Stomach smooth muscle (tissue), 2 donors: ENCODE measurements around the gene CTNND2.

Experiments used
- H3K27ac ChIP-seq: one replicate; pipeline ENCODE4 v1.7.0; 2013; ENCODE audit warnings: mild to moderate bottlenecking, low read length, inconsistent platforms
- H3K27me3 ChIP-seq, 2 donors: one replicate each; pipeline ENCODE4 v1.7.0; 2013; ENCODE audit warnings: low read length in 2 of 2; ENCODE audit not compliant: insufficient read depth in 2 of 2, control insufficient read depth in 1 of 2
- H3K36me3 ChIP-seq, 2 donors: one replicate each; pipeline ENCODE4 v1.7.0; 2013; ENCODE audit warnings: low read length in 2 of 2; ENCODE audit not compliant: control insufficient read depth in 2 of 2, insufficient read depth in 2 of 2
- H3K4me1 ChIP-seq: one replicate; pipeline ENCODE4 v1.7.0; 2013; ENCODE audit warnings: low read length; ENCODE audit not compliant: control insufficient read depth, insufficient read depth
- H3K4me3 ChIP-seq, 2 donors: one replicate each; pipeline ENCODE4 v1.7.0; 2013; ENCODE audit warnings: low read length in 2 of 2
- H3K9ac ChIP-seq, 2 donors: one replicate each; pipeline ENCODE4 v1.7.0; 2013; ENCODE audit warnings: low read length in 2 of 2, mild to moderate bottlenecking in 1 of 2
- H3K9me3 ChIP-seq, 2 donors: one replicate each; pipeline ENCODE4 v1.7.0; 2013; ENCODE audit warnings: low read length in 2 of 2; ENCODE audit not compliant: control insufficient read depth in 2 of 2
- donor health status: healthy.
- donor health status: Pancreatic carcinoma.

Gene CTNND2

GRCh38 chr5:10985091-10985720 lies 919.0 kb downstream of the CTNND2 start:
- no peak overlapping the region for H3K9ac ChIP-seq
- H3K36me3 ChIP-seq: no peaks in the 10 kb centered on the region
- H3K27me3 ChIP-seq: peaks cover 0 to 13% of the 10 kb centered on the region in 2 donors
- no peak overlapping the region for H3K27ac ChIP-seq
- no peak overlapping the region for H3K4me3 ChIP-seq
- H3K4me1 ChIP-seq: no peaks in the 10 kb centered on the region
- no peaks in the 10 kb centered on the region for H3K9me3 ChIP-seq

GRCh38 chr5:10984021-10984715 lies 920.1 kb downstream of the CTNND2 start:
- Histone ChIP-seq H3K9ac (no peak overlapping the region), H3K27me3 (peaks cover 0 to 9% of the 10 kb centered on the region in 2 donors), H3K27ac (no peak overlapping the region), H3K4me3 (no peak overlapping the region), H3K4me1 (no peaks in the 10 kb centered on the region), H3K9me3 (no peaks in the 10 kb centered on the region), H3K36me3 (no peaks in the 10 kb centered on the region)

- no peaks in the 10 kb centered on the region for H3K9me3 ChIP-seq
- no peak overlapping the region for H3K9ac ChIP-seq
- H3K4me3 ChIP-seq: no peak overlapping the region
- no peaks in the 10 kb centered on the region for H3K36me3 ChIP-seq
- no peak overlapping the region for H3K27ac ChIP-seq
- H3K27me3 ChIP-seq: peaks cover 0 to 6% of the 10 kb centered on the region in 2 donors
- H3K4me1 ChIP-seq: no peaks in the 10 kb centered on the region
Measured at GRCh38 chr5:10982626-10983025, 921.6 kb downstream of the CTNND2 start.

- H3K4me3 ChIP-seq: no peak overlapping the region
- H3K9ac ChIP-seq: no peak overlapping the region
- H3K4me1 ChIP-seq: no peaks in the 10 kb centered on the region
- no peak overlapping the region for H3K27ac ChIP-seq
- peaks cover 0 to 2% of the 10 kb centered on the region in 2 donors for H3K27me3 ChIP-seq
- H3K9me3 ChIP-seq: no peaks in the 10 kb centered on the region
- H3K36me3 ChIP-seq: no peaks in the 10 kb centered on the region
Measured at GRCh38 chr5:10981932-10982331, 922.3 kb downstream of the CTNND2 start.

- no peak overlapping the region for H3K9ac ChIP-seq
- H3K27ac ChIP-seq: no peak overlapping the region
- H3K4me3 ChIP-seq: no peak overlapping the region
- H3K4me1 ChIP-seq: no peaks in the 10 kb centered on the region
- no peaks in the 10 kb centered on the region for H3K27me3 ChIP-seq
- no peaks in the 10 kb centered on the region for H3K9me3 ChIP-seq
- no peaks in the 10 kb centered on the region for H3K36me3 ChIP-seq
Measured at GRCh38 chr5:10977011-10977410, 927.2 kb downstream of the CTNND2 start.

GRCh38 chr5:10975945-10976344 lies 928.3 kb downstream of the CTNND2 start:
- Histone ChIP-seq H3K4me3 (no peak overlapping the region), H3K36me3 (no peaks in the 10 kb centered on the region), H3K27ac (no peak overlapping the region), H3K4me1 (no peaks in the 10 kb centered on the region), H3K9me3 (no peaks in the 10 kb centered on the region), H3K9ac (no peak overlapping the region), H3K27me3 (no peaks in the 10 kb centered on the region)

- Histone ChIP-seq H3K27ac (no peak overlapping the region), H3K9me3 (no peaks in the 10 kb centered on the region), H3K9ac (no peak overlapping the region), H3K36me3 (no peaks in the 10 kb centered on the region), H3K27me3 (no peaks in the 10 kb centered on the region), H3K4me1 (no peaks in the 10 kb centered on the region), H3K4me3 (no peak overlapping the region)
Measured at GRCh38 chr5:10974850-10975249, 929.4 kb downstream of the CTNND2 start.

- Histone ChIP-seq H3K9me3 (no peaks in the 10 kb centered on the region), H3K4me3 (no peak overlapping the region), H3K27me3 (no peaks in the 10 kb centered on the region), H3K36me3 (no peaks in the 10 kb centered on the region), H3K9ac (no peak overlapping the region), H3K27ac (no peak overlapping the region), H3K4me1 (no peaks in the 10 kb centered on the region)
Measured at GRCh38 chr5:10973316-10973715, 930.9 kb downstream of the CTNND2 start.

GRCh38 chr5:10969684-10970180 lies 934.5 kb downstream of the CTNND2 start:
- Histone ChIP-seq H3K4me1 (no peaks in the 10 kb centered on the region), H3K27ac (no peak overlapping the region), H3K9ac (no peak overlapping the region), H3K27me3 (no peaks in the 10 kb centered on the region), H3K4me3 (no peak overlapping the region), H3K36me3 (no peaks in the 10 kb centered on the region), H3K9me3 (no peaks in the 10 kb centered on the region)

GRCh38 chr5:10964806-10965205 lies 939.4 kb downstream of the CTNND2 start:
- H3K27ac ChIP-seq: no peak overlapping the region
- H3K9me3 ChIP-seq: no peaks in the 10 kb centered on the region
- H3K4me1 ChIP-seq: no peaks in the 10 kb centered on the region
- H3K27me3 ChIP-seq: no peaks in the 10 kb centered on the region
- H3K4me3 ChIP-seq: no peak overlapping the region
- H3K36me3 ChIP-seq: no peaks in the 10 kb centered on the region
- no peak overlapping the region for H3K9ac ChIP-seq

- no peak overlapping the region for H3K4me3 ChIP-seq
- no peak overlapping the region for H3K9ac ChIP-seq
- H3K27me3 ChIP-seq: no peaks in the 10 kb centered on the region
- H3K4me1 ChIP-seq: no peaks in the 10 kb centered on the region
- H3K9me3 ChIP-seq: peaks cover 3 to 9% of the 10 kb centered on the region in 2 donors
- no peak overlapping the region for H3K27ac ChIP-seq
- H3K36me3 ChIP-seq: no peaks in the 10 kb centered on the region
Measured at GRCh38 chr5:10958728-10959127, 945.5 kb downstream of the CTNND2 start.
